Non-pigmented ciliary epithelial cell (primary cell): ENCODE measurements around the gene RC3H2.

ENCODE experiments used
- DNase-seq: peaks from one replicate; pipeline ENCODE4 v3.0.0-alpha.2; 2010; ENCODE audit warnings: low read depth

Gene RC3H2

GRCh38 chr9:122904823-122905710 lies at the start of gene RC3H2:
Gene RC3H2, minus strand, starts transcription at chr9:122905359. Its CDS starts 7,850 bp downstream, at chr9:122897509.
- peak; percentile 100 for DNase-seq

GRCh38 chr9:122954253-122954691 lies 49.1 kb upstream of the RC3H2 start:
- DNase-seq = no peak

- no peak for DNase-seq
Measured at GRCh38 chr9:122951056-122951455, 45.9 kb upstream of the RC3H2 start.

GRCh38 chr9:122950263-122950662 lies 45.1 kb upstream of the RC3H2 start:
- no peak for DNase-seq

- no peak for DNase-seq
Measured at GRCh38 chr9:122949696-122950095, 44.5 kb upstream of the RC3H2 start.

GRCh38 chr9:122948313-122948712 lies 43.2 kb upstream of the RC3H2 start:
- no peak for DNase-seq

GRCh38 chr9:122946461-122947005 lies 41.4 kb upstream of the RC3H2 start:
- DNase-seq = no peak

GRCh38 chr9:122944960-122945888 lies 40.1 kb upstream of the RC3H2 start:
- no peak for DNase-seq

GRCh38 chr9:122941582-122942234 lies 36.5 kb upstream of the RC3H2 start:
- no peak for DNase-seq

- peak; percentile 86 for DNase-seq
Measured at GRCh38 chr9:122940749-122941581, 35.8 kb upstream of the RC3H2 start, which contains the start of gene RABGAP1. Gene RABGAP1, plus strand, starts transcription at chr9:122941020. Its CDS starts 16,040 bp downstream, at chr9:122957060.

- no peak for DNase-seq
Measured at GRCh38 chr9:122940454-122940748, 35.2 kb upstream of the RC3H2 start.

- DNase-seq = no peak
Measured at GRCh38 chr9:122939601-122940000, 34.4 kb upstream of the RC3H2 start.

- DNase-seq = no peak
Measured at GRCh38 chr9:122936883-122937282, 31.7 kb upstream of the RC3H2 start.

GRCh38 chr9:122936464-122936863 lies 31.3 kb upstream of the RC3H2 start:
- no peak for DNase-seq

- DNase-seq = peak; percentile 55
Measured at GRCh38 chr9:122931226-122932121, 26.3 kb upstream of the RC3H2 start, which contains the start of gene ZBTB26. Gene ZBTB26, minus strand, starts transcription at chr9:122931512. Its CDS starts 11,578 bp downstream, at chr9:122919934.

- no peak for DNase-seq
Measured at GRCh38 chr9:122930541-122931225, 25.5 kb upstream of the RC3H2 start.

GRCh38 chr9:122929796-122930354 lies 24.7 kb upstream of the RC3H2 start:
- DNase-seq = no peak

- no peak for DNase-seq
Measured at GRCh38 chr9:122923947-122924346, 18.8 kb upstream of the RC3H2 start.

- no peak for DNase-seq
Measured at GRCh38 chr9:122922713-122923112, 17.6 kb upstream of the RC3H2 start.
